ENCODE results near the gene PPP1R9A. TPM values are rescaled to one million over a fixed set of nuclear protein-coding genes. Genes with fewer than 3 reads are reported as not detected.

PPP1R9A gene
- total RNA-seq, 1 donor from 2014 or later = 1.3 TPM

DNA sequence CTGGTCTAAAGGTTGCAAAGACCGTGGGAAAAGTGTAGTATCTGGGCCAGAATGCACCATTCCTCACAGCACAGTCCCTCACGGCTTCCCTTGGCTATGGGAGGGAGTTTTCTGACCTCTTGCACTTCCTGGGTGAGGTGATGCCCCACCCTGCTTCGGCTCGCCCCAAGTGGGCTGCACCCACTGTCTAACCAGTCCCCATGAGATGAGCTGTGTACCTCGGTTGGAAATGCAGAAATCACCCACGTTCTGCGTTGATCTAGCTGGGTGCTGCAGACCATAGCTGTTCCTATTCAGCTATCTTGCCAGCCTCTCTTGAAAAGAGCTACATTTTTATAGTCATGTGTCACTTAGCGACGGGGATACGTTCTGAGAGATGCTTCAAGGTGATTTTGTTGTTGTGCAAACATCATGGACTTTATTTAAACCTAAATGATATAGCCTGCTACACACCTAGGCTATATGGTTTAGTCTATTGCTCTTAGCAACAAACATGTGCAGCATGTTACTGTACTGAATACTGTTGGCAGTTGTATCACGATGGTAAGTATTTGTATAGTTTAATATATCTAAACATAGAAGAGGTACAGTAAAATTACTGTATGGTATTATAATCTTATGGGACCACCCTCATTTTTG, 120.0 kb downstream of the PPP1R9A start:
- intact Hi-C loops (cut with micrococcal nuclease) = no loop called here
- ChIA-PET POLR2A (no interaction called here), CTCF (no interaction called here)
- Mint-ChIP-seq H3K4me1 (no peaks in the 10 kb centered on the region), H3K4me3 (no peak overlapping the region), H3K27me3 (no peaks in the 10 kb centered on the region), H3K27ac (no peak overlapping the region), H3K36me3 (ENCODE audit: low read depth) (no peaks in the 10 kb centered on the region), H3K9me3 (peaks cover 11% of the 10 kb centered on the region)
- DNase-seq (no peak), ATAC-seq (ENCODE audit: low read depth) (no peak)
- TF ChIP-seq, protein P1, sequence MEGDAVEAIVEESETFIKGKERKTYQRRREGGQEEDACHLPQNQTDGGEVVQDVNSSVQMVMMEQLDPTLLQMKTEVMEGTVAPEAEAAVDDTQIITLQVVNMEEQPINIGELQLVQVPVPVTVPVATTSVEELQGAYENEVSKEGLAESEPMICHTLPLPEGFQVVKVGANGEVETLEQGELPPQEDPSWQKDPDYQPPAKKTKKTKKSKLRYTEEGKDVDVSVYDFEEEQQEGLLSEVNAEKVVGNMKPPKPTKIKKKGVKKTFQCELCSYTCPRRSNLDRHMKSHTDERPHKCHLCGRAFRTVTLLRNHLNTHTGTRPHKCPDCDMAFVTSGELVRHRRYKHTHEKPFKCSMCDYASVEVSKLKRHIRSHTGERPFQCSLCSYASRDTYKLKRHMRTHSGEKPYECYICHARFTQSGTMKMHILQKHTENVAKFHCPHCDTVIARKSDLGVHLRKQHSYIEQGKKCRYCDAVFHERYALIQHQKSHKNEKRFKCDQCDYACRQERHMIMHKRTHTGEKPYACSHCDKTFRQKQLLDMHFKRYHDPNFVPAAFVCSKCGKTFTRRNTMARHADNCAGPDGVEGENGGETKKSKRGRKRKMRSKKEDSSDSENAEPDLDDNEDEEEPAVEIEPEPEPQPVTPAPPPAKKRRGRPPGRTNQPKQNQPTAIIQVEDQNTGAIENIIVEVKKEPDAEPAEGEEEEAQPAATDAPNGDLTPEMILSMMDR (IDR thresholded peaks at IDR 0.05) = no peak

GRCh38 chr7:95028683-95029082, 121.3 kb downstream of the PPP1R9A start:
- no peak for DNase-seq
- no peak overlapping the region for H3K27ac Mint-ChIP-seq
- ChIA-PET CTCF (no interaction called here), POLR2A (no interaction called here)
- H3K9me3 Mint-ChIP-seq = peaks cover 6% of the 10 kb centered on the region
- ATAC-seq (ENCODE audit: low read depth) = no peak
- intact Hi-C loops (cut with micrococcal nuclease) = no loop called here
- H3K27me3 Mint-ChIP-seq = no peaks in the 10 kb centered on the region
- H3K4me3 Mint-ChIP-seq = no peak overlapping the region
- H3K36me3 Mint-ChIP-seq (ENCODE audit: low read depth) = no peaks in the 10 kb centered on the region
- no peaks in the 10 kb centered on the region for H3K4me1 Mint-ChIP-seq
- TF ChIP-seq, protein P1 (IDR thresholded peaks at IDR 0.05) = no peak

DNA sequence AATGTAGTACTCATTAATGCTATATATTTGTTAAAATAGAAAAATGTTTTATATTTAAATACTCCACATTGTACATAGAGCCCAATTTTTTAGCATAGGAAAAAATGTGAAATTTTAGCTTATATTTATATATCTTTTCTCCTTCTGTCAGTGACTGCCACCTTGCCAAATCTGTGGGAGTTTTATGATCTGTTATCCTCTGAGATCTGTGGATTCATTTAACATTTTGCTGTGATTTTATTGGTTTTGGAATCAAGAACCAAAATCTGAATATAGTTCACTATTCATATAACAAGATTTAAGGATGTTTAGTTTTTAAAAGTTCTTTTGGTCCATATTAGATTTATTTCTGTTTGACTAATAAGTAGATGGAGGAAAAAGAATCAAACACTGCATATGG, 127.9 kb downstream of the PPP1R9A start:
- ChIA-PET POLR2A (no interaction called here), CTCF (no interaction called here)
- no peaks in the 10 kb centered on the region for H3K9me3 Mint-ChIP-seq
- H3K36me3 Mint-ChIP-seq (ENCODE audit: low read depth) = no peaks in the 10 kb centered on the region
- H3K27ac Mint-ChIP-seq = no peak overlapping the region
- ATAC-seq (ENCODE audit: low read depth) (no peak), DNase-seq (no peak)
- TF ChIP-seq, protein P1 (IDR thresholded peaks at IDR 0.05) = no peak
- H3K4me3 Mint-ChIP-seq = no peak overlapping the region
- intact Hi-C loops (cut with micrococcal nuclease) = loop anchor here (10.0 kb wide), 1 partner anchor 60 kb away; no protein-coding TSS in a partner anchor
- H3K27me3 Mint-ChIP-seq = no peaks in the 10 kb centered on the region
- no peaks in the 10 kb centered on the region for H3K4me1 Mint-ChIP-seq

GRCh38 chr7:95041031-95041430, 133.6 kb downstream of the PPP1R9A start:
- Mint-ChIP-seq H3K4me1 (no peaks in the 10 kb centered on the region), H3K9me3 (no peaks in the 10 kb centered on the region), H3K27me3 (peaks cover 2% of the 10 kb centered on the region), H3K36me3 (ENCODE audit: low read depth) (no peaks in the 10 kb centered on the region), H3K4me3 (no peak overlapping the region), H3K27ac (no peak overlapping the region)
- no peak for ATAC-seq (ENCODE audit: low read depth)
- ChIA-PET CTCF (no interaction called here), POLR2A (no interaction called here)
- TF ChIP-seq, protein P1 (IDR thresholded peaks at IDR 0.05) = no peak
- intact Hi-C loops (cut with micrococcal nuclease) = no loop called here
- DNase-seq = no peak

- ATAC-seq (ENCODE audit: low read depth) (no peak), DNase-seq (no peak)
- ChIA-PET CTCF (no interaction called here), POLR2A (no interaction called here)
- intact Hi-C loops (cut with micrococcal nuclease) = loop anchor here (5.0 kb wide), 1 partner anchor 598 kb away; no protein-coding TSS in a partner anchor
- Mint-ChIP-seq H3K36me3 (ENCODE audit: low read depth) (no peaks in the 10 kb centered on the region), H3K4me3 (no peak overlapping the region), H3K27ac (no peak overlapping the region), H3K27me3 (peaks cover 2% of the 10 kb centered on the region), H3K9me3 (no peaks in the 10 kb centered on the region), H3K4me1 (peaks cover 5% of the 10 kb centered on the region)
- TF ChIP-seq, protein P1 (IDR thresholded peaks at IDR 0.05) = no peak
Measured at GRCh38 chr7:95045236-95045923, 138.0 kb downstream of the PPP1R9A start.

Measured in activated B cell treated with CpG ODN at 0.5 μM for 24 hours (primary cell).